KMS-11 (cell line): Measurements from ENCODE around the gene CCDC142.

Experiments
- H2AFZ ChIP-seq: fragments of 200-600 bp; sonication (generic); 2 replicates; pipeline ENCODE4 v1.6.1; 2016; ENCODE audit warnings: antibody characterized with exemption, mixed run types, low read depth
- H3K27ac ChIP-seq: fragments of 200-600 bp; sonication (generic); 2 replicates; pipeline ENCODE4 v1.6.1; 2016; ENCODE audit warnings: mild to moderate bottlenecking, mixed run types
- H3K27me3 ChIP-seq: fragments of 200-600 bp; sonication (generic); 2 replicates; pipeline ENCODE4 v1.6.1; 2017; ENCODE audit warnings: mild to moderate bottlenecking, low read depth, mixed run types, moderate library complexity; ENCODE audit not compliant: insufficient read depth
- H3K36me3 ChIP-seq: fragments of 200-600 bp; sonication (generic); 2 replicates; pipeline ENCODE4 v1.6.1; 2017; ENCODE audit warnings: mild to moderate bottlenecking, mixed run types; ENCODE audit not compliant: insufficient read depth
- H3K4me1 ChIP-seq: fragments of 200-600 bp; sonication (generic); 2 replicates; pipeline ENCODE4 v1.6.1; 2016; ENCODE audit warnings: mild to moderate bottlenecking, low read depth, mixed run types; ENCODE audit not compliant: poor library complexity, severe bottlenecking
- H3K4me2 ChIP-seq: fragments of 200-600 bp; sonication (generic); 2 replicates; pipeline ENCODE4 v1.7.0; 2016; ENCODE audit warnings: mild to moderate bottlenecking, mixed run types
- H3K4me3 ChIP-seq: fragments of 200-600 bp; sonication (generic); IDR thresholded peaks from 2 replicates; pipeline ENCODE4 v1.6.1; 2017; ENCODE audit warnings: low read depth, low read length, mixed read lengths; ENCODE audit not compliant: insufficient read depth
- H3K79me2 ChIP-seq: fragments of 200-600 bp; sonication (generic); 2 replicates; pipeline ENCODE4 v1.6.1; 2016; ENCODE audit warnings: low read depth, mixed run types; ENCODE audit not compliant: insufficient read depth
- H3K9ac ChIP-seq: fragments of 200-600 bp; sonication (generic); 2 replicates; pipeline ENCODE4 v1.6.1; 2016; ENCODE audit warnings: mild to moderate bottlenecking, mixed run types
- H4K20me1 ChIP-seq: fragments of 200-600 bp; sonication (generic); 2 replicates; pipeline ENCODE4 v1.6.1; 2016; ENCODE audit warnings: mild to moderate bottlenecking, mixed run types; ENCODE audit not compliant: insufficient read depth
- CTCF ChIP-seq: fragments of 200-600 bp; sonication (generic); conservative IDR thresholded peaks from 2 replicates; pipeline ENCODE4 v1.6.1; 2017; ENCODE audit warnings: low read depth, mild to moderate bottlenecking, antibody characterized with exemption, low read length, moderate library complexity, mixed read lengths

The CCDC142 gene

GRCh38 chr2:74458938-74459363 is 23.8 kb downstream of the CCDC142 start:
- Histone ChIP-seq H3K27me3 (no peaks in the 10 kb centered on the region), H3K4me3 (peak overlapping the region; percentile 6), H4K20me1 (no peaks in the 10 kb centered on the region), H3K9ac (peak overlapping the region; percentile 43; the same call in 1 of the 2 replicates), H2AFZ (no peak overlapping the region), H3K79me2 (peaks cover 22% of the 10 kb centered on the region), H3K27ac (peak overlapping the region; percentile 27; the same call in 1 of the 2 replicates), H3K4me1 (peaks cover 27% of the 10 kb centered on the region), H3K4me2 (peak overlapping the region; percentile 85), H3K36me3 (no peaks in the 10 kb centered on the region)
- no peak for TF ChIP-seq CTCF

- H2AFZ ChIP-seq: peak within 1 kb of the TSS; percentile 94; the same call in 1 of the 2 replicates
- H3K4me2 ChIP-seq: peak within 1 kb of the TSS; percentile 99
- H3K36me3 ChIP-seq: no peaks in the 10 kb centered on the region
- TF ChIP-seq CTCF: no peak
- H3K79me2 ChIP-seq: peaks cover 18% of the 10 kb centered on the region; the same call in 1 of the 2 replicates
- H3K27ac ChIP-seq: peak within 1 kb of the TSS; percentile 89
- H3K9ac ChIP-seq: peak within 1 kb of the TSS; percentile 80
- H3K4me3 ChIP-seq: peak within 1 kb of the TSS; percentile 84
- peaks cover 25% of the 10 kb centered on the region for H3K4me1 ChIP-seq
- H3K27me3 ChIP-seq: no peaks in the 10 kb centered on the region
- H4K20me1 ChIP-seq: no peaks in the 10 kb centered on the region
These were observed 24.5 kb downstream of the CCDC142 start, which contains the start of gene WBP1 for GRCh38 chr2:74458132-74458937. WBP1 (plus strand) TSS chr2:74458438; CDS start chr2:74458603, 165 bp downstream.

GRCh38 chr2:74457549-74458131 is 25.2 kb downstream of the CCDC142 start:
- peak overlapping the region; percentile 80 for H3K9ac ChIP-seq

More at GRCh38 chr2:74457549-74458131, 25.2 kb downstream of the CCDC142 start:
- peaks cover 27% of the 10 kb centered on the region for H3K4me1 ChIP-seq
- peak overlapping the region; percentile 94; the same call in 1 of the 2 replicates for H2AFZ ChIP-seq
- H3K4me2 ChIP-seq: peak overlapping the region; percentile 89
- H4K20me1 ChIP-seq: no peaks in the 10 kb centered on the region
- TF ChIP-seq CTCF: no peak
- no peaks in the 10 kb centered on the region for H3K36me3 ChIP-seq
- H3K4me3 ChIP-seq: peak overlapping the region; percentile 84
- H3K27me3 ChIP-seq: no peaks in the 10 kb centered on the region
- peak overlapping the region; percentile 89 for H3K27ac ChIP-seq
- H3K79me2 ChIP-seq: peaks cover 14% of the 10 kb centered on the region; the same call in 1 of the 2 replicates
